ENCODE results near the gene PPP1R14C.

The PPP1R14C gene

GRCh38 chr6:150261997-150262697 is 119.3 kb downstream of the PPP1R14C start:
- Histone ChIP-seq H3K14ac (ENCODE audit: low read length) (no peak overlapping the region), H4K8ac (ENCODE audit: low read depth, low read length) (no peak overlapping the region), H3K36me3 (replicated peaks in 1 of 2; ENCODE audit: control insufficient read depth in 2 of 2, insufficient read depth in 2 of 2, low read length in 2 of 2) (no peaks in the 10 kb centered on the region), H3K4me1 (ENCODE audit: control insufficient read depth in 2 of 2, insufficient read depth in 1 of 2, low read depth in 1 of 2, low read length in 2 of 2) (peaks cover 0 to 4% of the 10 kb centered on the region in 2 donors), H3K9ac (ENCODE audit: low read depth, low read length, poor library complexity) (no peak overlapping the region), H4K91ac (ENCODE audit: low read depth, low read length, poor library complexity) (no peak overlapping the region), H3K4ac (ENCODE audit: low read length) (no peak overlapping the region), H3K4me2 (ENCODE audit: insufficient read depth, low read length, poor library complexity, severe bottlenecking) (no peak overlapping the region), H3K27me3 (ENCODE audit: control insufficient read depth in 3 of 3, insufficient read depth in 3 of 3, low read depth in 1 of 3, low read length in 3 of 3) (no peaks in the 10 kb centered on the region), H3K27ac (replicated peaks; ENCODE audit: low read length) (no peak overlapping the region), H3K23ac (ENCODE audit: low read depth, low read length, poor library complexity) (no peak overlapping the region), H2BK5ac (ENCODE audit: low read length) (no peak overlapping the region), H3K79me1 (ENCODE audit: low read depth, low read length) (no peaks in the 10 kb centered on the region), H3K4me3 (ENCODE audit: low read length in 2 of 2) (no peak overlapping the region), H2AK5ac (ENCODE audit: low read depth, low read length) (no peak overlapping the region), H2AFZ (ENCODE audit: low read length) (no peak overlapping the region), H2BK12ac (ENCODE audit: low read length) (no peak overlapping the region), H2BK15ac (ENCODE audit: low read length) (no peak overlapping the region), H3K18ac (ENCODE audit: low read length) (no peak overlapping the region), H3K9me3 (replicated peaks in 1 of 2; ENCODE audit: control insufficient read depth in 2 of 2, insufficient read depth in 1 of 2, low read depth in 1 of 2, low read length in 2 of 2) (peaks cover 0 to 3% of the 10 kb centered on the region in 2 donors), H2BK120ac (ENCODE audit: low read depth, low read length) (no peak overlapping the region)
- no peak for DNase-seq (ENCODE audit: low spot score)
- no CpG with 5 or more reads among the region's 16 CpGs for WGBS, 2 donors (ENCODE audit: extremely low coverage in 2 of 2, insufficient read length in 2 of 2, insufficient replicate concordance in 1 of 2)

GRCh38 chr6:150263765-150264404 is 121.0 kb downstream of the PPP1R14C start:
- H3K9me3 ChIP-seq (replicated peaks in 1 of 2; ENCODE audit: control insufficient read depth in 2 of 2, insufficient read depth in 1 of 2, low read depth in 1 of 2, low read length in 2 of 2) = no peaks in the 10 kb centered on the region
- no peak overlapping the region for H3K18ac ChIP-seq (ENCODE audit: low read length)
- no peak overlapping the region for H3K4ac ChIP-seq (ENCODE audit: low read length)
- H4K8ac ChIP-seq (ENCODE audit: low read depth, low read length) = peak overlapping the region; percentile 78
- H3K14ac ChIP-seq (ENCODE audit: low read length) = peak overlapping the region; percentile 92
- no peak for DNase-seq (ENCODE audit: low spot score)
- H3K27me3 ChIP-seq (ENCODE audit: control insufficient read depth in 3 of 3, insufficient read depth in 3 of 3, low read depth in 1 of 3, low read length in 3 of 3) = no peaks in the 10 kb centered on the region
- no CpG with 5 or more reads among the region's 19 CpGs for WGBS, 2 donors (ENCODE audit: extremely low coverage in 2 of 2, insufficient read length in 2 of 2, insufficient replicate concordance in 1 of 2)
- H2BK12ac ChIP-seq (ENCODE audit: low read length) = peak overlapping the region; percentile 94
- no peak overlapping the region for H3K4me2 ChIP-seq (ENCODE audit: insufficient read depth, low read length, poor library complexity, severe bottlenecking)
- H3K23ac ChIP-seq (ENCODE audit: low read depth, low read length, poor library complexity) = peak overlapping the region; percentile 70
- peak overlapping the region in 1 of 2 donors; percentile 7 for H3K4me3 ChIP-seq (ENCODE audit: low read length in 2 of 2)
- H2AFZ ChIP-seq (ENCODE audit: low read length) = no peak overlapping the region
- no peak overlapping the region for H2BK5ac ChIP-seq (ENCODE audit: low read length)
- H2AK5ac ChIP-seq (ENCODE audit: low read depth, low read length) = peak overlapping the region; percentile 27
- no peaks in the 10 kb centered on the region for H3K36me3 ChIP-seq (replicated peaks in 1 of 2; ENCODE audit: control insufficient read depth in 2 of 2, insufficient read depth in 2 of 2, low read length in 2 of 2)
- H3K9ac ChIP-seq (ENCODE audit: low read depth, low read length, poor library complexity) = peak overlapping the region; percentile 73
- no peak overlapping the region for H4K91ac ChIP-seq (ENCODE audit: low read depth, low read length, poor library complexity)
- H2BK120ac ChIP-seq (ENCODE audit: low read depth, low read length) = no peak overlapping the region
- no peak overlapping the region for H2BK15ac ChIP-seq (ENCODE audit: low read length)
- no peaks in the 10 kb centered on the region for H3K79me1 ChIP-seq (ENCODE audit: low read depth, low read length)
- H3K27ac ChIP-seq (replicated peaks; ENCODE audit: low read length) = no peak overlapping the region
- peaks cover 0 to 4% of the 10 kb centered on the region in 2 donors for H3K4me1 ChIP-seq (ENCODE audit: control insufficient read depth in 2 of 2, insufficient read depth in 1 of 2, low read depth in 1 of 2, low read length in 2 of 2)

- Histone ChIP-seq H3K27ac (replicated peaks; ENCODE audit: low read length) (no peak overlapping the region), H3K27me3 (ENCODE audit: control insufficient read depth in 3 of 3, insufficient read depth in 3 of 3, low read depth in 1 of 3, low read length in 3 of 3) (no peaks in the 10 kb centered on the region)
- no CpG with 5 or more reads among the region's 1 CpG for WGBS, 2 donors (ENCODE audit: extremely low coverage in 2 of 2, insufficient read length in 2 of 2, insufficient replicate concordance in 1 of 2)
These were observed 123.5 kb downstream of the PPP1R14C start for GRCh38 chr6:150266309-150266708.

GRCh38 chr6:150266963-150267685 is 124.3 kb downstream of the PPP1R14C start:
- no peak overlapping the region for H2BK120ac ChIP-seq (ENCODE audit: low read depth, low read length)
- no peak overlapping the region for H2BK12ac ChIP-seq (ENCODE audit: low read length)
- H3K36me3 ChIP-seq (replicated peaks in 1 of 2; ENCODE audit: control insufficient read depth in 2 of 2, insufficient read depth in 2 of 2, low read length in 2 of 2) = no peaks in the 10 kb centered on the region
- no peak overlapping the region for H3K18ac ChIP-seq (ENCODE audit: low read length)
- H4K8ac ChIP-seq (ENCODE audit: low read depth, low read length) = no peak overlapping the region
- no peak overlapping the region for H3K27ac ChIP-seq (replicated peaks; ENCODE audit: low read length)
- H3K4me3 ChIP-seq (ENCODE audit: low read length in 2 of 2) = no peak overlapping the region
- H3K27me3 ChIP-seq (ENCODE audit: control insufficient read depth in 3 of 3, insufficient read depth in 3 of 3, low read depth in 1 of 3, low read length in 3 of 3) = no peaks in the 10 kb centered on the region
- no peaks in the 10 kb centered on the region for H3K9me3 ChIP-seq (replicated peaks in 1 of 2; ENCODE audit: control insufficient read depth in 2 of 2, insufficient read depth in 1 of 2, low read depth in 1 of 2, low read length in 2 of 2)
- no peak overlapping the region for H2BK15ac ChIP-seq (ENCODE audit: low read length)
- H3K14ac ChIP-seq (ENCODE audit: low read length) = no peak overlapping the region
- no peak overlapping the region for H2AK5ac ChIP-seq (ENCODE audit: low read depth, low read length)
- no peak overlapping the region for H3K23ac ChIP-seq (ENCODE audit: low read depth, low read length, poor library complexity)
- peaks cover 4 to 13% of the 10 kb centered on the region in 2 donors for H3K4me1 ChIP-seq (ENCODE audit: control insufficient read depth in 2 of 2, insufficient read depth in 1 of 2, low read depth in 1 of 2, low read length in 2 of 2)
- no peak overlapping the region for H3K4ac ChIP-seq (ENCODE audit: low read length)
- H4K91ac ChIP-seq (ENCODE audit: low read depth, low read length, poor library complexity) = no peak overlapping the region
- no peaks in the 10 kb centered on the region for H3K79me1 ChIP-seq (ENCODE audit: low read depth, low read length)
- no peak overlapping the region for H3K4me2 ChIP-seq (ENCODE audit: insufficient read depth, low read length, poor library complexity, severe bottlenecking)
- no peak overlapping the region for H3K9ac ChIP-seq (ENCODE audit: low read depth, low read length, poor library complexity)
- no peak overlapping the region for H2AFZ ChIP-seq (ENCODE audit: low read length)
- WGBS, 2 donors (ENCODE audit: extremely low coverage in 2 of 2, insufficient read length in 2 of 2, insufficient replicate concordance in 1 of 2) = no CpG with 5 or more reads among the region's 7 CpGs
- DNase-seq (ENCODE audit: low spot score) = no peak
- H2BK5ac ChIP-seq (ENCODE audit: low read length) = no peak overlapping the region

More at GRCh38 chr6:150266309-150266708, 123.5 kb downstream of the PPP1R14C start:
- Histone ChIP-seq H3K36me3 (replicated peaks in 1 of 2; ENCODE audit: control insufficient read depth in 2 of 2, insufficient read depth in 2 of 2, low read length in 2 of 2) (no peaks in the 10 kb centered on the region), H3K4me2 (ENCODE audit: insufficient read depth, low read length, poor library complexity, severe bottlenecking) (no peak overlapping the region), H2BK15ac (ENCODE audit: low read length) (no peak overlapping the region), H2AK5ac (ENCODE audit: low read depth, low read length) (no peak overlapping the region), H4K8ac (ENCODE audit: low read depth, low read length) (no peak overlapping the region), H2BK120ac (ENCODE audit: low read depth, low read length) (no peak overlapping the region), H4K91ac (ENCODE audit: low read depth, low read length, poor library complexity) (no peak overlapping the region), H3K23ac (ENCODE audit: low read depth, low read length, poor library complexity) (no peak overlapping the region), H3K14ac (ENCODE audit: low read length) (no peak overlapping the region), H3K79me1 (ENCODE audit: low read depth, low read length) (no peaks in the 10 kb centered on the region), H3K9ac (ENCODE audit: low read depth, low read length, poor library complexity) (no peak overlapping the region), H3K4me3 (ENCODE audit: low read length in 2 of 2) (no peak overlapping the region), H3K9me3 (replicated peaks in 1 of 2; ENCODE audit: control insufficient read depth in 2 of 2, insufficient read depth in 1 of 2, low read depth in 1 of 2, low read length in 2 of 2) (no peaks in the 10 kb centered on the region), H3K4me1 (ENCODE audit: control insufficient read depth in 2 of 2, insufficient read depth in 1 of 2, low read depth in 1 of 2, low read length in 2 of 2) (peaks cover 4 to 5% of the 10 kb centered on the region in 2 donors), H3K18ac (ENCODE audit: low read length) (no peak overlapping the region), H2BK5ac (ENCODE audit: low read length) (no peak overlapping the region), H2AFZ (ENCODE audit: low read length) (no peak overlapping the region), H3K4ac (ENCODE audit: low read length) (no peak overlapping the region), H2BK12ac (ENCODE audit: low read length) (no peak overlapping the region)
- DNase-seq (ENCODE audit: low spot score) = no peak
